Measurements from ENCODE around the gene SERPINB10.

SERPINB10 gene

DNA sequence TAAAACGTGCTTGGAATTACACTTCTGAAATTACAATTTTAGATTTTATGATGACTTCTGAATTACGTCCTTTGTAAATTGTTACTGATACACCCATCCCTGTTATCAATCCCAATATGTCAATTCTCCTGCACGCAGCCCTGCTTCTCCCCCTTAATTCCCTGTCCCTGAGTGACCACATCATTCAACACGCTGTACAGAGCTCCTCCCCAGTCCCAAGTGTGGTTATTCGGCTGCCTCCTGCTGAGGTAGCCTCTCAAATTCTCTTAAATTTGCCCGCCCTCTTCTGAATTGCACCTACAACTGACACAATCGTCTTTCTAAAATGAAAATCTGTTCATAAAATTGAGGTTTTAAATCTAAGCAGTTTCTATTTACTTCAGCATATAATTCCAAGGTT, 72.3 kb downstream of the SERPINB10 start:
- no peak for ATAC-seq
- TF ChIP-seq PPARA (CRISPR knock-in tag; IDR thresholded peaks at IDR 0.05; ENCODE audit: borderline replicate concordance) (no peak), ARNTL (CRISPR knock-in tag; IDR thresholded peaks at IDR 0.05; ENCODE audit: borderline replicate concordance, low read depth) (no peak), SNAI2 (CRISPR knock-in tag; IDR thresholded peaks at IDR 0.05) (no peak), GLIS3 (CRISPR knock-in tag; IDR thresholded peaks at IDR 0.05) (no peak), CSDC2 (CRISPR knock-in tag; IDR thresholded peaks at IDR 0.05) (no peak), TOX (CRISPR knock-in tag; IDR thresholded peaks at IDR 0.05; ENCODE audit: borderline replicate concordance) (no peak)
- TF ChIP-seq, protein P1, sequence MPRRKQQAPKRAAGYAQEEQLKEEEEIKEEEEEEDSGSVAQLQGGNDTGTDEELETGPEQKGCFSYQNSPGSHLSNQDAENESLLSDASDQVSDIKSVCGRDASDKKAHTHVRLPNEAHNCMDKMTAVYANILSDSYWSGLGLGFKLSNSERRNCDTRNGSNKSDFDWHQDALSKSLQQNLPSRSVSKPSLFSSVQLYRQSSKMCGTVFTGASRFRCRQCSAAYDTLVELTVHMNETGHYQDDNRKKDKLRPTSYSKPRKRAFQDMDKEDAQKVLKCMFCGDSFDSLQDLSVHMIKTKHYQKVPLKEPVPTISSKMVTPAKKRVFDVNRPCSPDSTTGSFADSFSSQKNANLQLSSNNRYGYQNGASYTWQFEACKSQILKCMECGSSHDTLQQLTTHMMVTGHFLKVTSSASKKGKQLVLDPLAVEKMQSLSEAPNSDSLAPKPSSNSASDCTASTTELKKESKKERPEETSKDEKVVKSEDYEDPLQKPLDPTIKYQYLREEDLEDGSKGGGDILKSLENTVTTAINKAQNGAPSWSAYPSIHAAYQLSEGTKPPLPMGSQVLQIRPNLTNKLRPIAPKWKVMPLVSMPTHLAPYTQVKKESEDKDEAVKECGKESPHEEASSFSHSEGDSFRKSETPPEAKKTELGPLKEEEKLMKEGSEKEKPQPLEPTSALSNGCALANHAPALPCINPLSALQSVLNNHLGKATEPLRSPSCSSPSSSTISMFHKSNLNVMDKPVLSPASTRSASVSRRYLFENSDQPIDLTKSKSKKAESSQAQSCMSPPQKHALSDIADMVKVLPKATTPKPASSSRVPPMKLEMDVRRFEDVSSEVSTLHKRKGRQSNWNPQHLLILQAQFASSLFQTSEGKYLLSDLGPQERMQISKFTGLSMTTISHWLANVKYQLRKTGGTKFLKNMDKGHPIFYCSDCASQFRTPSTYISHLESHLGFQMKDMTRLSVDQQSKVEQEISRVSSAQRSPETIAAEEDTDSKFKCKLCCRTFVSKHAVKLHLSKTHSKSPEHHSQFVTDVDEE (CRISPR knock-in tag; IDR thresholded peaks at IDR 0.05) = no peak
- TF ChIP-seq, protein P2, sequence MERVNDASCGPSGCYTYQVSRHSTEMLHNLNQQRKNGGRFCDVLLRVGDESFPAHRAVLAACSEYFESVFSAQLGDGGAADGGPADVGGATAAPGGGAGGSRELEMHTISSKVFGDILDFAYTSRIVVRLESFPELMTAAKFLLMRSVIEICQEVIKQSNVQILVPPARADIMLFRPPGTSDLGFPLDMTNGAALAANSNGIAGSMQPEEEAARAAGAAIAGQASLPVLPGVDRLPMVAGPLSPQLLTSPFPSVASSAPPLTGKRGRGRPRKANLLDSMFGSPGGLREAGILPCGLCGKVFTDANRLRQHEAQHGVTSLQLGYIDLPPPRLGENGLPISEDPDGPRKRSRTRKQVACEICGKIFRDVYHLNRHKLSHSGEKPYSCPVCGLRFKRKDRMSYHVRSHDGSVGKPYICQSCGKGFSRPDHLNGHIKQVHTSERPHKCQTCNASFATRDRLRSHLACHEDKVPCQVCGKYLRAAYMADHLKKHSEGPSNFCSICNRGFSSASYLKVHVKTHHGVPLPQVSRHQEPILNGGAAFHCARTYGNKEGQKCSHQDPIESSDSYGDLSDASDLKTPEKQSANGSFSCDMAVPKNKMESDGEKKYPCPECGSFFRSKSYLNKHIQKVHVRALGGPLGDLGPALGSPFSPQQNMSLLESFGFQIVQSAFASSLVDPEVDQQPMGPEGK (CRISPR knock-in tag; IDR thresholded peaks at IDR 0.05; ENCODE audit: borderline replicate concordance) = no peak

DNA sequence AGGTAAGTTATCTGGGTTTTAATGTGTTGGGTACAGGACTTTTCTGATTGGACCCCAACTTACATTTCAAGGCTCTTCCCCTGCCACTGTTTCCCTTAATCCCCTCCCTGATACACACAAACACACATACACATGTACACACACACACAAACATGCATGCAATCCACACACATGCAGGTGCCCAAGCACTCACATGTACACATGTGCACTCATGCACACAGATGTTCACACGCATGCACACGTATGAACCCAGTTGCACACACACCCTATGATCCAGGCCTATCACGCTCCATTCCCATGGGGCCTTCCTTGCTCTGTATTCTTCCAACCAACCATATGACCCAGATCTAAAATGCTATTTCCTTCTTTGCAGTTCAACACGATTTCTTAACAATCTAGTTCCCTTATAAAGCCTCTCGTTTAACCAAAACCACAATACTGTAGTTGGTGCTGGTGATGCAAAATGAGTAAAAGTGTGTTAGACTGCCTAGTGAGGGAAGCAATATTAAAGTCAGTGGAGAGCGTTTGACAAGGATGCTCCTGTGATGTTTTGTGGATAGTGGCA, 73.2 kb downstream of the SERPINB10 start:
- ATAC-seq = no peak
- no peak for TF ChIP-seq RARB (CRISPR knock-in tag; IDR thresholded peaks at IDR 0.05)
- no peak for TF ChIP-seq PPARA (CRISPR knock-in tag; IDR thresholded peaks at IDR 0.05; ENCODE audit: borderline replicate concordance)
- no peak for TF ChIP-seq BACH2 (CRISPR knock-in tag; IDR thresholded peaks at IDR 0.05; ENCODE audit: borderline replicate concordance)
- TF ChIP-seq TCF4 (CRISPR knock-in tag; IDR thresholded peaks at IDR 0.05; ENCODE audit: borderline replicate concordance) = no peak
- TF ChIP-seq SNAI2 (CRISPR knock-in tag; IDR thresholded peaks at IDR 0.05) = no peak
- TF ChIP-seq CSRNP3 (CRISPR knock-in tag; IDR thresholded peaks at IDR 0.05) = no peak
- TF ChIP-seq, protein P2 (CRISPR knock-in tag; IDR thresholded peaks at IDR 0.05; ENCODE audit: borderline replicate concordance) = no peak
- no peak for TF ChIP-seq OSR1 (CRISPR knock-in tag; IDR thresholded peaks at IDR 0.05)
- TF ChIP-seq CSDC2 (CRISPR knock-in tag; IDR thresholded peaks at IDR 0.05) = no peak
- no peak for TF ChIP-seq ESRRG (CRISPR knock-in tag; IDR thresholded peaks at IDR 0.05)
- no peak for TF ChIP-seq ARNTL (CRISPR knock-in tag; IDR thresholded peaks at IDR 0.05; ENCODE audit: borderline replicate concordance, low read depth)
- TF ChIP-seq ZFP3 (CRISPR knock-in tag; IDR thresholded peaks at IDR 0.05) = no peak
- TF ChIP-seq ZC3H10 (CRISPR knock-in tag; IDR thresholded peaks at IDR 0.05) = no peak
- TF ChIP-seq GLIS3 (CRISPR knock-in tag; IDR thresholded peaks at IDR 0.05) = no peak
- TF ChIP-seq ZFP30 (CRISPR knock-in tag; IDR thresholded peaks at IDR 0.05) = no peak
- TF ChIP-seq, protein P3, sequence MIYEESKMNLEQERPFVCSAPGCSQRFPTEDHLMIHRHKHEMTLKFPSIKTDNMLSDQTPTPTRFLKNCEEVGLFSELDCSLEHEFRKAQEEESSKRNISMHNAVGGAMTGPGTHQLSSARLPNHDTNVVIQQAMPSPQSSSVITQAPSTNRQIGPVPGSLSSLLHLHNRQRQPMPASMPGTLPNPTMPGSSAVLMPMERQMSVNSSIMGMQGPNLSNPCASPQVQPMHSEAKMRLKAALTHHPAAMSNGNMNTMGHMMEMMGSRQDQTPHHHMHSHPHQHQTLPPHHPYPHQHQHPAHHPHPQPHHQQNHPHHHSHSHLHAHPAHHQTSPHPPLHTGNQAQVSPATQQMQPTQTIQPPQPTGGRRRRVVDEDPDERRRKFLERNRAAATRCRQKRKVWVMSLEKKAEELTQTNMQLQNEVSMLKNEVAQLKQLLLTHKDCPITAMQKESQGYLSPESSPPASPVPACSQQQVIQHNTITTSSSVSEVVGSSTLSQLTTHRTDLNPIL (CRISPR knock-in tag; IDR thresholded peaks at IDR 0.05; ENCODE audit: low read depth) = no peak

- no peak for ATAC-seq
- TF ChIP-seq OSR1 (CRISPR knock-in tag; IDR thresholded peaks at IDR 0.05) = no peak
- TF ChIP-seq TOX (CRISPR knock-in tag; IDR thresholded peaks at IDR 0.05; ENCODE audit: borderline replicate concordance) = no peak
- no peak for TF ChIP-seq TCF4 (CRISPR knock-in tag; IDR thresholded peaks at IDR 0.05; ENCODE audit: borderline replicate concordance)
- no peak for TF ChIP-seq RARB (CRISPR knock-in tag; IDR thresholded peaks at IDR 0.05)
- TF ChIP-seq ISL1 (CRISPR knock-in tag; IDR thresholded peaks at IDR 0.05) = no peak
- no peak for TF ChIP-seq SNAI2 (CRISPR knock-in tag; IDR thresholded peaks at IDR 0.05)
- no peak for TF ChIP-seq PPARA (CRISPR knock-in tag; IDR thresholded peaks at IDR 0.05; ENCODE audit: borderline replicate concordance)
- TF ChIP-seq ZNF565 (CRISPR knock-in tag; conservative IDR thresholded peaks at IDR 0.05; ENCODE audit: low read depth) = no peak
- no peak for TF ChIP-seq ZC3H10 (CRISPR knock-in tag; IDR thresholded peaks at IDR 0.05)
- TF ChIP-seq CSDC2 (CRISPR knock-in tag; IDR thresholded peaks at IDR 0.05) = no peak
- TF ChIP-seq CSRNP3 (CRISPR knock-in tag; IDR thresholded peaks at IDR 0.05) = no peak
- TF ChIP-seq BACH2 (CRISPR knock-in tag; IDR thresholded peaks at IDR 0.05; ENCODE audit: borderline replicate concordance) = no peak
- TF ChIP-seq POU6F1 (CRISPR knock-in tag; IDR thresholded peaks at IDR 0.05; ENCODE audit: borderline replicate concordance, low read depth) = no peak
- no peak for TF ChIP-seq ARNTL (CRISPR knock-in tag; IDR thresholded peaks at IDR 0.05; ENCODE audit: borderline replicate concordance, low read depth)
These were observed 74.0 kb downstream of the SERPINB10 start for GRCh38 chr18:63981719-63982118.

All from SK-N-SH treated with all-trans-retinoic acid at 6 μM for 48 hours (cell line).